Fibroblast of villous mesenchyme (primary cell): ENCODE measurements around the gene CPNE2. TPM values are rescaled to one million over a fixed set of nuclear protein-coding genes. Genes with fewer than 3 reads are reported as not detected.
"Not testable (repeated sequence)": the region's sequence is repeated elsewhere in the genome, so short reads cannot be mapped to it uniquely, and the experiment has no call there.

ENCODE experiments used
- DNase-seq: peaks from one replicate; pipeline ENCODE4 v3.0.0-alpha.2; 2010; ENCODE audit warnings: low read depth
- H3K4me3 ChIP-seq: 2 replicates; pipeline ENCODE4 v1.5.1; 2011; ENCODE audit warnings: low read depth, mild to moderate bottlenecking, low read length
- total RNA-seq: library from RNA; depleted of rRNA; stranded (reverse); fragments of >200 nt; gene quantifications from 2 replicates; pipeline ENCODE4 v1.2.3, GENCODE V29; 2012
- TF ChIP-seq, protein P1 (sequence below): IDR thresholded peaks from 2 replicates; pipeline ENCODE4 v1.5.1; 2012; ENCODE audit warnings: low read depth, mild to moderate bottlenecking, low read length; ENCODE audit not compliant: insufficient read depth

Gene CPNE2
- total RNA-seq, 1 donor = 24.2 TPM

GRCh38 chr16:57186872-57187854 is 94.8 kb downstream of the CPNE2 start:
- H3K4me3 ChIP-seq = peak overlapping the region; percentile 79
- DNase-seq = peak; percentile 55
- TF ChIP-seq, protein P1, sequence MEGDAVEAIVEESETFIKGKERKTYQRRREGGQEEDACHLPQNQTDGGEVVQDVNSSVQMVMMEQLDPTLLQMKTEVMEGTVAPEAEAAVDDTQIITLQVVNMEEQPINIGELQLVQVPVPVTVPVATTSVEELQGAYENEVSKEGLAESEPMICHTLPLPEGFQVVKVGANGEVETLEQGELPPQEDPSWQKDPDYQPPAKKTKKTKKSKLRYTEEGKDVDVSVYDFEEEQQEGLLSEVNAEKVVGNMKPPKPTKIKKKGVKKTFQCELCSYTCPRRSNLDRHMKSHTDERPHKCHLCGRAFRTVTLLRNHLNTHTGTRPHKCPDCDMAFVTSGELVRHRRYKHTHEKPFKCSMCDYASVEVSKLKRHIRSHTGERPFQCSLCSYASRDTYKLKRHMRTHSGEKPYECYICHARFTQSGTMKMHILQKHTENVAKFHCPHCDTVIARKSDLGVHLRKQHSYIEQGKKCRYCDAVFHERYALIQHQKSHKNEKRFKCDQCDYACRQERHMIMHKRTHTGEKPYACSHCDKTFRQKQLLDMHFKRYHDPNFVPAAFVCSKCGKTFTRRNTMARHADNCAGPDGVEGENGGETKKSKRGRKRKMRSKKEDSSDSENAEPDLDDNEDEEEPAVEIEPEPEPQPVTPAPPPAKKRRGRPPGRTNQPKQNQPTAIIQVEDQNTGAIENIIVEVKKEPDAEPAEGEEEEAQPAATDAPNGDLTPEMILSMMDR = no peak

DNA sequence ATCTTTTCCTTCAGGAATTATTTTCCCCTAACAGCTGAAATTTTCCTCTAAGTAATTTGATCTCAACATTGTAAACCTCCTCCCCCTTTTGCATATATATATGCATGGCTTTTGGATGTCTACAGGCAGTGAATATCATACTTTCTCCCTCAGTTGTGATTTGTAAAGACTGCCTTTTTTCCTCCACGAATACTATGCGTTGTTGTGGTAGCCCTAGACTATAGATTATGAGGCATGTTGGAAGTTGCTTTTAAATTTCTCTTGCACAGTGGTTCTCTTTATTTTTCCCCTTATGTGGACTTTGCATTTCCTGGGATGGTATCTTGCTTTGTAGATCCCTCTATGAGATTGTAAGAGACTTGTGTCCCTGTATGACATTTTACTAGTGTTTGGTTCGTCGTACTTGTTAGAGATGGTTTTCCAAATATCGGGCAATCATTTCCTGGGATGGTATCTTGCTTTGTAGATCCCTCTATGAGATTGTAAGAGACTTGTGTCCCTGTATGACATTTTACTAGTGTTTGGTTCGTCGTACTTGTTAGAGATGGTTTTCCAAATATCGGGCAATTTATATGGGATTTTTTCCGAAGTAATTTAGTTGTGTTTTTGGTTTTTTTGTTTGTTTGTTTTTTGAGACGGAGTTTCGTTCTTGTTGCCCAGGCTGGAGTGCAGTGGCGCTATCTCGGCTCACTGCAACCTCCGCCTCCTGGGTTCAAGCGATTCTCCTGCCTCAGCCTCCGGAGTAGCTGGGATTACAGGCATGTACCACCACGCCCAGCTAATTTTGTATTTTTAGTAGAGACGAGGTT is 95.7 kb downstream of the CPNE2 start:
- H3K4me3 ChIP-seq = peak overlapping the region; percentile 79
- peak; percentile 36 for DNase-seq

- TF ChIP-seq, protein P1 = no peak
- peak overlapping the region; percentile 79 for H3K4me3 ChIP-seq
- DNase-seq = no peak
Measured at GRCh38 chr16:57188711-57189002, 96.3 kb downstream of the CPNE2 start.

- DNase-seq, H3K4me3 ChIP-seq: not testable (repeated sequence)
Measured at GRCh38 chr16:57189527-57189926, 97.1 kb downstream of the CPNE2 start.

GRCh38 chr16:57190136-57190535 is 97.8 kb downstream of the CPNE2 start:
- TF ChIP-seq, protein P1 = no peak
- no peak for DNase-seq
- H3K4me3 ChIP-seq = no peak overlapping the region

- peak; percentile 72 for DNase-seq
- no peak overlapping the region for H3K4me3 ChIP-seq
- TF ChIP-seq, protein P1 = no peak
Measured at GRCh38 chr16:57191056-57191571, 98.7 kb downstream of the CPNE2 start.

GRCh38 chr16:57192146-57192545 is 99.8 kb downstream of the CPNE2 start:
- DNase-seq = no peak
- TF ChIP-seq, protein P1 = no peak
- no peak overlapping the region for H3K4me3 ChIP-seq
